ENCODE data around the gene OBSL1.
A peak's percentile ranks its signal among the peaks of the same experiment; 100 is the strongest.

Gene OBSL1

DNA sequence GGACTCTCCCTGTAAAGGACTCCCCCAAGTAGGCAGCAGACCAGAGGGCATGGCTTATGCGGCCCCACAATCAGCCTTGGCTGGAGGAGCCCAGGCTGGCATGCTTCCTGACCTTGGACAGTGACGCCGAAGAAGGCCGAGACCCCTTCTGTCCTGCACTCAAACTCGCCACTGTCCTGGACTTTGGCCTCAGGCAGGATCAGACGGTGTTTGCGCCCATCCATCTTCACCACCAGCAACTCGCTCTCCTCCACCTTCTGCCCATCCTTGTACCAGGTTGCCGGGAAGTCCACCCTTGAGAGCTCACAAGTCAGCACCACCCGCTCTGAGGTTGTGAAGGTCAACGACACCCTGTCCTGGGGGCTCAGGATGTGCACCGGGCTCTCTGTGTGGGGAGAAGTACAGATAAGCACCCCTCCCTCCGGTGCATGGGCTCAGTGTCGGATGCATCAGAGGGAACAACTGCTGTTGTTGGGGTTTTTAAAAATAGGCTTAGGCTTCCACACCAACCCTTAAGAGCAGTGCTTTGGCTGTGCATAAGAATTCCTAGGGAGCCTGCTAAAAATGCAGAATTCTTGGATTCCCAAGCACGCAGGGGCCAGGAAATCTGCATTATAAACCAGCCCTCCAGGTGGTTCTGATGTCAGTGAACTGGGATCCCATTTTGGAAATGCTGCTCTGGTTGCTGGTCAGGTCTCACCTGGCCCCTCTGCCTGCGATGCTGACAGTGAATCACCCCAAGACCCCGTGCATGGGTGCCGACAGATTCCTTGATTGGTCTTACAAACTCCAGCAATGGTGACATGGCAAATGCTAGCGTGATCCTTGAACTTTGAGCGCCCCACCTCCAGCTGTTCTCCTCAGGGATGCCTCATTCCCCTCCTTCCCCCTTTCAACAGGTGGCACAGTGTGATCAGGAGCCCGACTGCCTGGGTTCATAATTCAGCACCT, 5.9 kb downstream of the OBSL1 start:
- Mint-ChIP-seq H3K9me3 (no peaks in the 10 kb centered on the region), H3K36me3 (no peaks in the 10 kb centered on the region), H3K27me3 (peaks cover 34% of the 10 kb centered on the region), H3K27ac (no peak overlapping the region), H3K4me1 (no peaks in the 10 kb centered on the region), H3K4me3 (no peak overlapping the region)
- ATAC-seq (ENCODE audit: low read depth) = no peak
- DNase-seq (ENCODE audit: low spot score in 2 of 2) = no peak

DNA sequence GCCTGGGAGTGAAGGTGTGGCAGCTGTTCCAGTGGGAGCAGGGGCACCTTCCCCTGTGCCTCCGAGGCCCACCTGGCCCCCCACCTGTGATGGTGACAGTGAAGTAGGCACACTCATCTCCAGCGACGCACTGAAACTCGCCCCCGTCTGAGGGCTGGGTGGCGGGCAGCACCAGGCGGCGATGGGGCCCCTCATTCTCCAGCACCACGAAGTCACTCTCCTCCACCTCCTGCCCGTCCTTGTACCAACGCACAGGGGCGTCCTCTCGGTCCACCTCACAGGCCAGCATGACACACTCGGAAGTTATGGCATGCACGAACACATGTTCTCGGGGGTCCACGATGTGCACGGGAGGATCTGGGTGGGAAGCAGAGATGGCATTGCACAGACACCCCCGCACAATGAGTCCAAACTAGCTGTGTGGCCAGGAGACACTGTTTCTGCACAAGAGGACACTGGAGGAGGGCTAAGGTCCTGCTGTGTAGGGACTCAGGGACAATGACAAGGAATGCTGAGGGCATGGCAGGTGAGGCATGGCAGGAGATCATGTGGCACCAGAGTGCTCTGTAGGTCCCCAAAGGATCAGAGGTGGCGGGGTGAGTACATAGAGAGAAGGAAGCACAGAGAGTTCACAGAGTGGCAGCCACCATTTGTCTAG, 7.9 kb downstream of the OBSL1 start:
- DNase-seq (ENCODE audit: low spot score in 2 of 2) (no peak), ATAC-seq (ENCODE audit: low read depth) (no peak)
- H3K27ac Mint-ChIP-seq = no peak overlapping the region
- H3K4me3 Mint-ChIP-seq = no peak overlapping the region
- peaks cover 36% of the 10 kb centered on the region for H3K27me3 Mint-ChIP-seq
- no peaks in the 10 kb centered on the region for H3K9me3 Mint-ChIP-seq
- no peaks in the 10 kb centered on the region for H3K4me1 Mint-ChIP-seq
- no peaks in the 10 kb centered on the region for H3K36me3 Mint-ChIP-seq

GRCh38 chr2:219562049-219563020, 9.0 kb downstream of the OBSL1 start:
- H3K27ac Mint-ChIP-seq = no peak overlapping the region
- H3K4me3 Mint-ChIP-seq = no peak overlapping the region
- no peak for DNase-seq (ENCODE audit: low spot score in 2 of 2)
- no peaks in the 10 kb centered on the region for H3K9me3 Mint-ChIP-seq
- H3K4me1 Mint-ChIP-seq = no peaks in the 10 kb centered on the region
- H3K36me3 Mint-ChIP-seq = no peaks in the 10 kb centered on the region
- ATAC-seq (ENCODE audit: low read depth) = no peak
- peaks cover 34% of the 10 kb centered on the region for H3K27me3 Mint-ChIP-seq

DNA sequence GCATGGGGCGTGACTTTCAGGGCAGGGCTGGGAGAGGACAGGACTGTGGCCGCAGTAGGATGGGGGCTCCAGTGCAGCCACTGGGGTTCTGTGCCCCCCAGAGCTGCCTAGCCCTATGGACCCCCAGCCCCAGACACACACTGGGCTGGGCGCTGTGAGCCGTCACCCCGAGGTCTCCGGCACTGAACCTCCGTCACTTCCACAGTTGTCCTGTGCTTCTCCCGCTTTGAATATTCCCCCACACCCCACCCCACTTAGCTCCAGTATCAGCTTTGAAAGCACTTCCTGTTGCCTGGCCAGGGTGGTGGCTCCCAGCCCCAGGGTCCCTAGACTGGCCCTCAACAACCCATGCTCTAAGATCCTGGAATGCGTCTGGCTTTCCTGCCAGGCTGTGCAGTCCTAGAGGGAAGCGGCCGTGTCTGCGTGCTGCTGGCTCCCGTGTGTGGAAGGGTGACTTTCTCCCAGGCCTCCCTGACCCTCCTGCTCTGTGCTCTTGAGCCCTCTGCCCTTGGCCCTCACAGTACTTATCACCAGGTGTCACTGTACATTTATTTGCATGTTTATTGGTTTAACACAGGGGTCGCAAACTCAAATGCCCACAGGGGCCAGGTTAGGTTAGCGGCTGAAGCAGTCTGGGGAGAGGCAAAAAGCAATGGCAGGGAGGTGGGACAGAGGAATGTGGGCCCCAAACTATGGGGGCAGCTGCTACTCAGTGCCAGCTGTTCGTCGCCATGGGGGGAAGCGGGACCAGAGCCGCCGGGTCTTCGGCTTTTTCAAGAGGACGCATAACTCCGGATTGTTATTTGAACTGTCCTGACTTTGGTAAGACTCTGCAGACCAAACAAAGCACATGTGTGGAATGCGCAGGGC, 9.9 kb downstream of the OBSL1 start:
- no peaks in the 10 kb centered on the region for H3K4me1 Mint-ChIP-seq
- no peaks in the 10 kb centered on the region for H3K36me3 Mint-ChIP-seq
- no peak for ATAC-seq (ENCODE audit: low read depth)
- H3K4me3 Mint-ChIP-seq = no peak overlapping the region
- no peak for DNase-seq (ENCODE audit: low spot score in 2 of 2)
- H3K9me3 Mint-ChIP-seq = no peaks in the 10 kb centered on the region
- peaks cover 37% of the 10 kb centered on the region for H3K27me3 Mint-ChIP-seq
- no peak overlapping the region for H3K27ac Mint-ChIP-seq

GRCh38 chr2:219560893-219561178, 10.5 kb downstream of the OBSL1 start:
- Mint-ChIP-seq H3K27me3 (peaks cover 36% of the 10 kb centered on the region), H3K4me3 (no peak overlapping the region), H3K4me1 (no peaks in the 10 kb centered on the region), H3K27ac (no peak overlapping the region), H3K9me3 (no peaks in the 10 kb centered on the region), H3K36me3 (no peaks in the 10 kb centered on the region)
- DNase-seq (ENCODE audit: low spot score in 2 of 2) (no peak), ATAC-seq (ENCODE audit: low read depth) (no peak)

- no peak for DNase-seq (ENCODE audit: low spot score in 2 of 2)
- Mint-ChIP-seq H3K4me1 (no peaks in the 10 kb centered on the region), H3K36me3 (no peaks in the 10 kb centered on the region), H3K27ac (no peak overlapping the region), H3K9me3 (no peaks in the 10 kb centered on the region), H3K4me3 (no peak overlapping the region), H3K27me3 (peaks cover 34% of the 10 kb centered on the region)
- peak; percentile 66 for ATAC-seq (ENCODE audit: low read depth)
Observed at GRCh38 chr2:219560037-219560892, 11.1 kb downstream of the OBSL1 start.

DNA sequence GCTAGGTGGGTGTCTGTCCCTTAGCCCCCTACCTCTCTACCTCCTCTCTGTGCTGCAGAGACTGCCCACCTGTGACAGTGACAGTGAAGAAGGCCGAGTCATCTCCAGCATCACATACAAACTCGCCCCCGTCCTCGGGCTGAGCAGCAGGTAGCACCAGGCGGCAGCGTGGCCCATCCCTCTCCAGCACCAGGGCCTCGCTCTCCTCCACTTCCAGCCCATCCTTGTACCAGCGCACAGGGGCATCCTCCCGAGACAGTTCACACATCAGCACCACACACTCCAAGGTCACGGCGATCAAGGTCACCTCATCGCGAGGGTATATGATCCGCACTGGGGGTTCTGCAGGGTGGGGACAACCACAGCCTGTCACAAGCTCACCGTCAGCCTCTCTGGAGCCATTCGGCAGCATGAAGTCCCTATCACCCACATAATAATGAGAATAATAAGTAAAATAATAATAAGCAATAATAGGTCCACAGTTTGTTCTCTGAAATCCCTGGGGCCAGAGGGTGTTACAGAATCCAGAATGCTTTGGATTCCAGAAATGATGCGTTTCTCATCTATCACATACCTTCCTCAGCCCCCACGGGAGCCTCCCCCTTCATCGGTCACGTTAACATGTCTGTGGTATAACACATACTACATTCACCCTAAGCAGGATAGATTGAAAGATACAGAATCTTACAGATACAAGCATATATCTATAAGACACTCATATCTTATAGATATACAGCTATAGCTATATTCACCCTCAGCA, 12.0 kb downstream of the OBSL1 start:
- H3K27ac Mint-ChIP-seq = no peak overlapping the region
- H3K9me3 Mint-ChIP-seq = no peaks in the 10 kb centered on the region
- H3K4me3 Mint-ChIP-seq = no peak overlapping the region
- no peak for ATAC-seq (ENCODE audit: low read depth)
- peaks cover 37% of the 10 kb centered on the region for H3K27me3 Mint-ChIP-seq
- no peaks in the 10 kb centered on the region for H3K36me3 Mint-ChIP-seq
- no peaks in the 10 kb centered on the region for H3K4me1 Mint-ChIP-seq
- DNase-seq (ENCODE audit: low spot score in 2 of 2) = no peak

- DNase-seq (ENCODE audit: low spot score in 2 of 2) (no peak), ATAC-seq (ENCODE audit: low read depth) (no peak)
- Mint-ChIP-seq H3K4me1 (peaks cover 2% of the 10 kb centered on the region), H3K4me3 (no peak overlapping the region), H3K36me3 (no peaks in the 10 kb centered on the region), H3K9me3 (no peaks in the 10 kb centered on the region), H3K27ac (no peak overlapping the region), H3K27me3 (peaks cover 41% of the 10 kb centered on the region)
Observed at GRCh38 chr2:219557791-219558785, 13.3 kb downstream of the OBSL1 start.

GRCh38 chr2:219557320-219557719, 14.0 kb downstream of the OBSL1 start:
- Mint-ChIP-seq H3K27me3 (peaks cover 36% of the 10 kb centered on the region), H3K4me3 (no peak overlapping the region), H3K4me1 (peaks cover 2% of the 10 kb centered on the region), H3K9me3 (no peaks in the 10 kb centered on the region), H3K36me3 (no peaks in the 10 kb centered on the region), H3K27ac (no peak overlapping the region)
- ATAC-seq (ENCODE audit: low read depth) (no peak), DNase-seq (ENCODE audit: low spot score in 2 of 2) (no peak)

DNA sequence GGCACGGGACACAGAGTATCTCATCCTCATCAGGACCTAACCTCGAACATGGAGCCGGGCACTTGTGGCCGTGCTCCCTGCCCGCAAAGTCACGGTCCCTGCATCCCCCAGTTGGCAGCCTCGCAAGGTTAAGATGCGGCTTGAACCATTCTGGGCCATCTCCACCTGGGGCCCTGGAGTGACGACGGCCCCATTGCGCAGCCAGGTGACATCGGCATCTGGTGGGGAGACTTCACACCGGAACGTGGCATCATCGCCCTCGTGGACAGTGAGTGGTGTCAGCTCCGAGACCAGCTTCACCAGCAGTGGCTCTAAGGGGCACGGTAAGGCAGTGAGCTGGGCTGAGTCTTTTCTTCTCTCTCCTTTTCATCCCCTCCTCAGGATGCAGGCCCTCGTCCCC, 14.9 kb downstream of the OBSL1 start:
- ATAC-seq (ENCODE audit: low read depth) (no peak), DNase-seq (ENCODE audit: low spot score in 2 of 2) (no peak)
- H3K36me3 Mint-ChIP-seq = no peaks in the 10 kb centered on the region
- H3K4me3 Mint-ChIP-seq = no peak overlapping the region
- peaks cover 37% of the 10 kb centered on the region for H3K27me3 Mint-ChIP-seq
- H3K4me1 Mint-ChIP-seq = peaks cover 6% of the 10 kb centered on the region
- H3K27ac Mint-ChIP-seq = no peak overlapping the region
- H3K9me3 Mint-ChIP-seq = no peaks in the 10 kb centered on the region

GRCh38 chr2:219555956-219556355, 15.4 kb downstream of the OBSL1 start:
- Mint-ChIP-seq H3K36me3 (no peaks in the 10 kb centered on the region), H3K4me3 (no peak overlapping the region), H3K9me3 (no peaks in the 10 kb centered on the region), H3K4me1 (peaks cover 7% of the 10 kb centered on the region), H3K27me3 (peaks cover 36% of the 10 kb centered on the region), H3K27ac (no peak overlapping the region)
- ATAC-seq (ENCODE audit: low read depth) (no peak), DNase-seq (ENCODE audit: low spot score in 2 of 2) (no peak)

All from memory B cell (primary cell).